Peyer's patch (tissue), 4 donors: ENCODE results near the gene ATG7.

Experiments
- CTCF ChIP-seq, 6 experiments: fragments of 450-650 bp in 4 of 6; fragments of 200-600 bp in 2 of 6; sonication (generic) in 1 of 6; IDR thresholded peaks; one replicate each; pipeline ENCODE4 v1.5.1; 2017 to 2019; ENCODE audit warnings: antibody characterized with exemption in 6 of 6, mild to moderate bottlenecking in 3 of 6, moderate library complexity in 1 of 6
- POLR2A ChIP-seq, 2 donors: fragments of 450-650 bp; IDR thresholded peaks; one replicate each; pipeline ENCODE4 v1.5.1; 2017; ENCODE audit warnings: antibody characterized with exemption in 2 of 2, mild to moderate bottlenecking in 2 of 2, moderate library complexity in 2 of 2

- TF ChIP-seq CTCF (IDR thresholded peaks at IDR 0.05): no peak
- TF ChIP-seq POLR2A (IDR thresholded peaks at IDR 0.05): no peak
These were observed 138.4 kb downstream of the ATG7 start for GRCh38 chr3:11410564-11410963.
